Measurements from ENCODE around the gene DDR1.

GRCh38 chr6:30894381-30894780, 10.1 kb downstream of the DDR1 start:
- TF ChIP-seq GATA2 (IDR thresholded peaks at IDR 0.05; ENCODE audit: low read depth, low read length) (no peak), GATA3 (IDR thresholded peaks at IDR 0.05; ENCODE audit: low read depth, low read length) (no peak)

Measured in SH-SY5Y (cell line).